Activated CD4-positive, alpha-beta T cell treated with anti-CD3 and anti-CD28 coated beads, Interleukin-2, amount 50 U/mL, for 24 hours (primary cell): ENCODE results near the gene BAG3.

Experiments
- DNase-seq, 2 donors: peaks; one replicate each; pipeline ENCODE4 v3.0.0-alpha.2; 2020; ENCODE audit warnings: low read depth in 1 of 2, low spot score in 1 of 2

BAG3 gene

GRCh38 chr10:119665901-119666708 lies 14.9 kb downstream of the BAG3 start:
- no peak for DNase-seq

GRCh38 chr10:119666709-119667004 lies 15.5 kb downstream of the BAG3 start:
- DNase-seq: no peak

- DNase-seq: no peak
Observed at GRCh38 chr10:119667562-119668328, 16.6 kb downstream of the BAG3 start.

- DNase-seq: no peak
Observed at GRCh38 chr10:119668461-119668860, 17.3 kb downstream of the BAG3 start.

- no peak for DNase-seq
Observed at GRCh38 chr10:119669331-119669730, 18.2 kb downstream of the BAG3 start.

GRCh38 chr10:119669975-119670640 lies 18.9 kb downstream of the BAG3 start:
- DNase-seq: no peak

GRCh38 chr10:119670717-119671116 lies 19.5 kb downstream of the BAG3 start:
- no peak for DNase-seq

- DNase-seq: no peak
Observed at GRCh38 chr10:119671381-119671780, 20.2 kb downstream of the BAG3 start.

- no peak for DNase-seq
Observed at GRCh38 chr10:119672291-119672690, 21.1 kb downstream of the BAG3 start.

GRCh38 chr10:119673271-119673670 lies 22.1 kb downstream of the BAG3 start:
- DNase-seq: no peak

GRCh38 chr10:119675483-119676170 lies 24.4 kb downstream of the BAG3 start:
- no peak for DNase-seq

GRCh38 chr10:119677126-119677525 lies 25.9 kb downstream of the BAG3 start:
- DNase-seq: no peak

- no peak for DNase-seq
Observed at GRCh38 chr10:119677904-119678755, 26.9 kb downstream of the BAG3 start.

- no peak for DNase-seq
Observed at GRCh38 chr10:119679480-119679829, 28.3 kb downstream of the BAG3 start.

- DNase-seq: no peak
Observed at GRCh38 chr10:119680050-119680449, 28.9 kb downstream of the BAG3 start.

GRCh38 chr10:119680650-119681081 lies 29.5 kb downstream of the BAG3 start:
- no peak for DNase-seq

GRCh38 chr10:119686465-119687191 lies 35.4 kb downstream of the BAG3 start:
- DNase-seq: peak; percentile 73 to 87

- DNase-seq: no peak
Observed at GRCh38 chr10:119687192-119688032, 36.2 kb downstream of the BAG3 start.

GRCh38 chr10:119688033-119688508 lies 36.9 kb downstream of the BAG3 start:
- DNase-seq: no peak
